H1 (cell line): ENCODE measurements around the gene RPL36AL. TPM values are rescaled to one million over a fixed set of nuclear protein-coding genes. Genes with fewer than 3 reads are reported as not detected.

ENCODE experiments used
- CTCF ChIA-PET: fragments of 300-600 bp; sonication (Branson Sonifier 250); formaldehyde crosslinking; loops from one replicate; lab custom pipeline; 2021; ENCODE audit not compliant: partially characterized antibody; lab: Charles Lee
- POLR2A ChIA-PET: fragments of 300-600 bp; sonication (Branson Sonifier 250); formaldehyde crosslinking; loops from one replicate; lab custom pipeline; 2021; ENCODE audit warnings: inconsistent platforms; ENCODE audit not compliant: partially characterized antibody; lab: Charles Lee
- DNase-seq, 2 experiments: peaks; one replicate each; pipeline versions ENCODE4 v3.0.0 to v3.0.0-alpha.2; 2010 to 2022; ENCODE audit warnings: low spot score in 2 of 2, low read depth in 1 of 2, mixed read lengths in 1 of 2
- FAIRE-seq: peaks from 2 replicates; lab custom pipeline; 2011; peaks lifted over from hg19 to GRCh38; lab: Jason Lieb, UNC
- H2AFZ ChIP-seq: 2 replicates; pipeline ENCODE4 v1.8.1; 2012; ENCODE audit warnings: low read length, inconsistent platforms
- H2AK5ac ChIP-seq: 2 replicates; pipeline ENCODE4 v1.6.1; 2013; ENCODE audit warnings: low read depth, low read length
- H2BK120ac ChIP-seq: replicated peaks from 2 replicates; pipeline ENCODE3; 2013; ENCODE audit warnings: low read depth, low read length, inconsistent platforms
- H2BK12ac ChIP-seq: 2 replicates; pipeline ENCODE4 v1.6.1; 2013; ENCODE audit warnings: low read depth, low read length
- H2BK15ac ChIP-seq: 2 replicates; pipeline ENCODE4 v1.6.1; 2013; ENCODE audit warnings: low read length
- H2BK20ac ChIP-seq: 2 replicates; pipeline ENCODE4 v1.6.1; 2013; ENCODE audit warnings: low read length
- H2BK5ac ChIP-seq: 2 replicates; pipeline ENCODE4 v1.6.1; 2013; ENCODE audit warnings: low read depth, low read length
- H3K14ac ChIP-seq: 2 replicates; pipeline ENCODE4 v1.6.1; 2013; ENCODE audit warnings: inconsistent platforms; ENCODE audit not compliant: insufficient read length
- H3K18ac ChIP-seq: 2 replicates; pipeline ENCODE4 v1.6.1; 2013; ENCODE audit warnings: low read length; ENCODE audit errors: extremely low read depth
- H3K23ac ChIP-seq: 2 replicates; pipeline ENCODE4 v1.6.1; 2013; ENCODE audit warnings: inconsistent platforms; ENCODE audit not compliant: insufficient read length
- H3K23me2 ChIP-seq: 2 replicates; pipeline ENCODE4 v1.6.1; 2013; ENCODE audit warnings: low read depth, low read length
- H3K27ac ChIP-seq: 2 replicates; pipeline ENCODE4 v1.6.1; 2011; ENCODE audit warnings: low read depth, low read length, inconsistent platforms
- H3K27me3 ChIP-seq, 4 experiments: replicated peaks in 1 of 4; 1 replicate in 1 of 4; 2 replicates in 3 of 4; pipeline versions ENCODE4 v1.6.1 to v1.8.1; 2011 to 2013; ENCODE audit warnings: low read length in 3 of 4, mild to moderate bottlenecking in 3 of 4, inconsistent platforms in 2 of 4, mixed read lengths in 2 of 4, moderate library complexity in 1 of 4; ENCODE audit not compliant: control insufficient read depth in 3 of 4, insufficient read depth in 3 of 4; ENCODE audit errors: extremely low read depth in 1 of 4
- H3K36me3 ChIP-seq, 4 experiments: 2 replicates each; pipeline versions ENCODE4 v1.6.1 to v1.8.1; 2011 to 2013; ENCODE audit warnings: mild to moderate bottlenecking in 4 of 4, low read length in 3 of 4, moderate library complexity in 2 of 4, control low read depth in 1 of 4, inconsistent platforms in 1 of 4; ENCODE audit not compliant: insufficient read depth in 4 of 4, control insufficient read depth in 2 of 4
- H3K4ac ChIP-seq: replicated peaks from 2 replicates; pipeline ENCODE3; 2013; ENCODE audit warnings: low read length, low read depth, mixed read lengths, inconsistent platforms; ENCODE audit not compliant: insufficient read length
- H3K4me1 ChIP-seq, 4 experiments: replicated peaks in 1 of 4; 1 replicate in 1 of 4; 2 replicates in 3 of 4; pipeline versions ENCODE4 v1.6.1 to v1.8.1; 2011 to 2013; ENCODE audit warnings: low read length in 3 of 4, inconsistent platforms in 2 of 4, mixed read lengths in 1 of 4; ENCODE audit not compliant: insufficient read depth in 4 of 4, control insufficient read depth in 3 of 4
- H3K4me2 ChIP-seq, 2 experiments: 2 replicates each; pipeline versions ENCODE4 v1.6.1 to v1.8.1; 2011 to 2013; ENCODE audit warnings: low read depth in 2 of 2, low read length in 2 of 2, control low read depth in 1 of 2, inconsistent platforms in 1 of 2, mild to moderate bottlenecking in 1 of 2; ENCODE audit not compliant: insufficient read depth in 1 of 2
- H3K4me3 ChIP-seq, 4 experiments: fragments of 200-600, 300-600 bp in 1 of 4; sonication (generic), shearing (Covaris generic), sonication (Bioruptor Twin) in 1 of 4; 2 replicates each; pipeline versions ENCODE4 v1.5.1 to v1.8.1; 2011 to 2016; ENCODE audit warnings: low read length in 4 of 4, low read depth in 3 of 4, control low read depth in 2 of 4, inconsistent platforms in 2 of 4, mild to moderate bottlenecking in 2 of 4, mixed read lengths in 1 of 4, moderate library complexity in 1 of 4; ENCODE audit not compliant: insufficient read depth in 2 of 4; ENCODE audit errors: extremely low read depth in 1 of 4
- H3K56ac ChIP-seq: replicated peaks from 2 replicates; pipeline ENCODE3; 2013; ENCODE audit warnings: low read depth, mild to moderate bottlenecking, mixed read lengths, low read length, inconsistent platforms; ENCODE audit not compliant: insufficient read length
- H3K79me1 ChIP-seq: 2 replicates; pipeline ENCODE4 v1.6.1; 2013; ENCODE audit warnings: low read depth, low read length, control low read depth
- H3K79me2 ChIP-seq, 2 experiments: 2 replicates each; pipeline versions ENCODE4 v1.6.1 to v1.8.1; 2012 to 2013; ENCODE audit warnings: low read length in 2 of 2, mild to moderate bottlenecking in 2 of 2, inconsistent platforms in 1 of 2; ENCODE audit not compliant: insufficient read depth in 2 of 2, control insufficient read depth in 1 of 2
- H3K9ac ChIP-seq, 4 experiments: replicated peaks in 1 of 4; 1 replicate in 1 of 4; 2 replicates in 3 of 4; pipeline versions ENCODE4 v1.6.1 to v1.8.1; 2011 to 2013; ENCODE audit warnings: low read depth in 3 of 4, low read length in 3 of 4, control low read depth in 2 of 4, mild to moderate bottlenecking in 2 of 4, moderate library complexity in 2 of 4, inconsistent platforms in 1 of 4; ENCODE audit errors: extremely low read depth in 1 of 4
- H3K9me3 ChIP-seq, 2 experiments: 2 replicates each; pipeline versions ENCODE4 v1.6.1 to v1.8.1; 2012 to 2013; ENCODE audit warnings: mild to moderate bottlenecking in 2 of 2, moderate library complexity in 2 of 2, control low read depth in 1 of 2, inconsistent platforms in 1 of 2, low read depth in 1 of 2, low read length in 1 of 2, mixed read lengths in 1 of 2; ENCODE audit not compliant: insufficient read depth in 2 of 2
- H4K20me1 ChIP-seq, 2 experiments: replicated peaks in 1 of 2; 2 replicates each; pipeline versions ENCODE3 to v1.8.1; 2011 to 2013; ENCODE audit warnings: inconsistent platforms in 2 of 2, low read length in 2 of 2, mild to moderate bottlenecking in 1 of 2; ENCODE audit not compliant: insufficient read depth in 2 of 2, control insufficient read depth in 1 of 2
- H4K5ac ChIP-seq: 2 replicates; pipeline ENCODE4 v1.6.1; 2013; ENCODE audit warnings: low read length, low read depth, mixed read lengths, inconsistent platforms; ENCODE audit not compliant: insufficient read length
- H4K8ac ChIP-seq: 2 replicates; pipeline ENCODE4 v1.8.0; 2013; ENCODE audit warnings: mild to moderate bottlenecking, moderate library complexity, low read length, inconsistent platforms; ENCODE audit not compliant: insufficient read depth; ENCODE audit errors: extremely low read depth
- H4K91ac ChIP-seq: replicated peaks from 2 replicates; pipeline ENCODE3; 2013; ENCODE audit warnings: low read length, mixed read lengths, inconsistent platforms; ENCODE audit not compliant: insufficient read length
- GTF2F1 ChIP-seq: IDR thresholded peaks from 2 replicates; pipeline ENCODE4 v1.6.1; 2012; ENCODE audit warnings: low read depth, low read length, improper control_type of control experiment, borderline replicate concordance
- SIX5 ChIP-seq: IDR thresholded peaks from 2 replicates; pipeline ENCODE4 v1.6.1; 2011; ENCODE audit warnings: mild to moderate bottlenecking, low read depth, low read length
- TAF1 ChIP-seq: IDR thresholded peaks from 2 replicates; pipeline ENCODE4 v1.6.1; 2011; ENCODE audit warnings: mild to moderate bottlenecking, low read depth, low read length
- TEAD4 ChIP-seq: IDR thresholded peaks from 2 replicates; pipeline ENCODE4 v1.6.1; 2012; ENCODE audit warnings: low read depth, low read length, inconsistent platforms, mixed read lengths
- WGBS, 2 experiments: shearing (Covaris generic) in 1 of 2; methylation state at CpG; one replicate each; pipeline versions ENCODE4 v1.1.6 to v1.1.7; 2013 to 2015; ENCODE audit warnings: low lambda C conversion rate in 2 of 2, mixed read lengths in 2 of 2, inconsistent platforms in 1 of 2, low coverage in 1 of 2, missing lambda C conversion rate in 1 of 2; ENCODE audit not compliant: insufficient replicate concordance in 2 of 2, insufficient coverage in 1 of 2, insufficient read length in 1 of 2; ENCODE audit errors: extremely low coverage in 1 of 2, missing lambda C conversion rate in 1 of 2; 5-methylcytosine and 5-hydroxymethylcytosine counted together
- polyA plus RNA-seq, 7 experiments: library from polyadenylated mRNA; depleted of rRNA in 3 of 7; stranded (reverse) in 5 of 7; unstranded in 2 of 7; fragments of >200 nt in 5 of 7; fragments of 200-250 nt in 2 of 7; gene quantifications; 1 replicate in 5 of 7; 2 replicates in 1 of 7; 4 replicates in 1 of 7; pipeline versions ENCODE4 v1.2.1 to v1.2.3, GENCODE V29; 2011 to 2013; ENCODE audit warnings: missing spikeins in 2 of 7, mixed read lengths in 2 of 7
- total RNA-seq: library from RNA; stranded (reverse); fragmentation: NEBNext Ultra II Directional; extraction: Animal tissue kit (Norgen Biotek cat#: 25700); gene quantifications from 2 replicates; pipeline ENCODE4 v1.2.1, GENCODE V29; 2021
- TF ChIP-seq, protein P1 (sequence below): IDR thresholded peaks from 2 replicates; pipeline ENCODE4 v1.6.1; 2011; ENCODE audit warnings: low read length, improper control_type of control experiment

The RPL36AL gene
- total and polyA plus RNA-seq, 2 of the 8 experiments (the other 6 are each of a cell fraction or from before 2014, with no cell fraction given): 138 to 230 TPM

DNA sequence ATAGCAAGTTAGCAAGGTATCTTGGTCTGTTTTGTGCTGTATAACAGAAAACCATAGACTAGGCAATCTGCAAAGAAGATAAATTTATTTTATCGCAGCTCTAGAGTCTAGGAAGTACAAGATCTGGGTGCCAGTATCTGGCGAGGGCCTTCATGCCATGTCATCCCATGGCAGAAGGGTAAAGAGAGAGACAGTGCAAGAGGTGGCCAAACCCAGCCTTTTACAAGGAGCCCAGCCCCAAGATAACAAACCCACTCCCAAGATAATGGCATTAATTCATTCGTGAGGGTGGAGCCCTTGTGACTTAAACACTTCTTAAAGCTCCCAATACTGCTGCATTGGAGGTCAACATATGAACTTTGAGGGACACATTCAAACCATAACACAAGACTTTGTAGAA is 51.1 kb downstream of the RPL36AL start:
- H4K8ac ChIP-seq: no peak overlapping the region
- no peaks in the 10 kb centered on the region for H3K23me2 ChIP-seq
- H3K4ac ChIP-seq: no peak overlapping the region
- H3K56ac ChIP-seq: no peak overlapping the region
- H4K5ac ChIP-seq: no peak overlapping the region
- TF ChIP-seq SIX5: no peak
- no peak for TF ChIP-seq TAF1
- TF ChIP-seq, protein P1, sequence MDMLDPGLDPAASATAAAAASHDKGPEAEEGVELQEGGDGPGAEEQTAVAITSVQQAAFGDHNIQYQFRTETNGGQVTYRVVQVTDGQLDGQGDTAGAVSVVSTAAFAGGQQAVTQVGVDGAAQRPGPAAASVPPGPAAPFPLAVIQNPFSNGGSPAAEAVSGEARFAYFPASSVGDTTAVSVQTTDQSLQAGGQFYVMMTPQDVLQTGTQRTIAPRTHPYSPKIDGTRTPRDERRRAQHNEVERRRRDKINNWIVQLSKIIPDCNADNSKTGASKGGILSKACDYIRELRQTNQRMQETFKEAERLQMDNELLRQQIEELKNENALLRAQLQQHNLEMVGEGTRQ: no peak
- no peak for TF ChIP-seq TEAD4
- no peak for TF ChIP-seq GTF2F1
- ChIA-PET CTCF (interaction anchor here (1.5 kb wide), 1 partner anchor 18 kb away, joined by 5 read pairs; no protein-coding TSS in a partner anchor), POLR2A (interaction anchor here (1.4 to 2.2 kb wide), 2 partner anchors 11 to 16 kb away, joined by 3 to 17 read pairs; partner anchors contain the start of gene RPS29)
- peaks cover 0 to 15% (median 6%) of the 10 kb centered on the region in 4 experiments; a peak in 3 of 8 replicates for H3K36me3 ChIP-seq
- no peak overlapping the region for H3K27ac ChIP-seq
- no peak overlapping the region for H2BK5ac ChIP-seq
- H3K79me1 ChIP-seq: no peaks in the 10 kb centered on the region
- H3K9me3 ChIP-seq: peaks cover 0 to 2% of the 10 kb centered on the region in 2 experiments; a peak in 1 of 4 replicates
- no peak overlapping the region for H2BK20ac ChIP-seq
- no peaks in the 10 kb centered on the region for H3K27me3 ChIP-seq
- H2BK15ac ChIP-seq: no peak overlapping the region
- H3K23ac ChIP-seq: no peak overlapping the region
- no peak overlapping the region for H2AFZ ChIP-seq
- H3K4me3 ChIP-seq: no peak overlapping the region
- H3K9ac ChIP-seq: no peak overlapping the region
- H4K20me1 ChIP-seq: no peaks in the 10 kb centered on the region
- no peak overlapping the region for H4K91ac ChIP-seq
- H2AK5ac ChIP-seq: no peak overlapping the region
- no peak overlapping the region for H3K18ac ChIP-seq
- H3K14ac ChIP-seq: no peak overlapping the region
- FAIRE-seq (no peak), DNase-seq (no peak)
- H3K4me1 ChIP-seq: no peaks in the 10 kb centered on the region
- 81% methylated on average over 3 of the region's 3 CpGs; no CpG with 5 or more reads in 1 of the 2 experiments for WGBS, 2 experiments
- H2BK120ac ChIP-seq: no peak overlapping the region
- no peaks in the 10 kb centered on the region for H3K79me2 ChIP-seq
- no peak overlapping the region for H2BK12ac ChIP-seq
- H3K4me2 ChIP-seq: no peak overlapping the region
